COLO829 (cell line): ENCODE measurements around the gene BAIAP3.
A peak's percentile ranks its signal among the peaks of the same experiment; 100 is the strongest.

ENCODE experiments used
- DNase-seq: peaks from one replicate; pipeline ENCODE4 v3.0.0; 2012; ENCODE audit warnings: low spot score

The BAIAP3 gene

GRCh38 chr16:1366712-1367299 is 33.4 kb downstream of the BAIAP3 start:
- DNase-seq = no peak

GRCh38 chr16:1367486-1368174 is 34.2 kb downstream of the BAIAP3 start:
- DNase-seq = no peak

GRCh38 chr16:1371054-1371978 is 37.9 kb downstream of the BAIAP3 start:
- DNase-seq = no peak

DNA sequence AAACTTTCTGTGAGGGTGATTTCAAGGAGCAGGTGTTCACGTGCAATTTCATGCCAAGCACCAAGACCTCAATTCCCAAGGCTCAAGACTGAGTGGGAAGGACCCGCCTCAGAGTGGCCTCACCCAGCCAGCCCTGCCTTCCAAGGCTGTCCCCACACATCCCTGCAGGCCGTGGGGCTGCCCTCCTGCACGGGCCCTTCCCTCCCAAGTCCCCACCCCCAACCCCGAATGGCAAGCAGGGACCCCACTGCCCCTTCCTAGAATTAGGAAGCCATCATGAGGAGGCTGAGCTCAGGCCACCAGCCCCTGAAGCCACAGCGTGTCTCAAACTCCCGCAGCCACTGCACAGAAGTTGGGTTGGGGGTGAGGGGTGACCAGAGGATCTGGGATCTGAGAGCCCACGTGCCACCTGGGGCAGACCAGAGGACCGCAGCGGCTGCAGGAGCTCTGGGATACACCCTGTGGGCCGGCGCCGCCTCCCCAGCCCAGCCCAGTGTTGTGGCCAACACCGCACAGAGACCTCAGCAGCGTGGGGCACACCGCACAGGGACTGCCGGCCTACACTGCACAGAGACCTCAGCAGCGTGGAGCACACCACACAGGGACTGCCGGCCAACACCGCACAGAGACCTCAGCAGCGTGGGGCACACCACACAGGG is 39.0 kb downstream of the BAIAP3 start:
- no peak for DNase-seq

DNA sequence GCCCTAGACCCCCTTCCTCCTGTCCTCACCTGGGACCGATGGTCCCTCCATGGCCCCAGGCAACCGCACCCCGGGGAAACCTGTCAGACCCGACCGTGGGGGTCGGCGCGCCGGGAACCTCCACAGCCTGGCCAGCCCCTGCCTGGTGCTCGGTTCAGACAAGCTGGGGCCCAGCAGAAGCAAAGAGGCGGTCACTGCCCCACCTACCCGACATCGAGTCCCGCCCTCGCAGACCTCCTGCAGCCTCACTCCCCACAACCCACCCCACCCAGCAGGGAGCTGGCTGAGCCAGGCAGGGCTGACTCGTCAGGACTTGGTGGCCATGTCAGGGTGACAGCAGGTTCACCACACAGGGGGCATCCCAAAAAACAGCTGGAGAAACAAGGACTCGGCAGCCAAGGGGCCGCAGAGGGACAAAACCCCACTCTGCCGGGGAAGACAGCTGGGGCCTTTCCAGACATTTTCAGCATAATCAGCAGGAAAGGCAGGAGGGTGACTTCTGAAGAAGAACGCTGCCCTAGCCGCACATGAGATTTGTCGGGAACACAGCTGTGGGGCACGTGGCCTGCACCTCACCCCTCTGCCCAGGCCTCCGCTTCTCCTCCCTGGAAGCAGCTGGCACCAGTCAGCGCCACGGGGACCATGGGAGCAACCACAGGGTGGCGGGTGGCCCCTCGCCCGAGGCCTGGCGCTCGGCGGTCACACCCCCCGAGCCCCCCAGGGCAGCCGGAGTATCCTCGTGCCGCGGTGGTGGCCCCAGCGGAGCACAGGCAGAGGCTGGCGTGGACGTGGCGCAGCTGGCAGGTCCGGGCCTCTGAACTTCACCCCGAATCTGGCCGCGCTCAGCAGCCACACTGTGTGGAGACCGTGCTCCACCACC is 41.2 kb downstream of the BAIAP3 start:
- no peak for DNase-seq

GRCh38 chr16:1375298-1375640 is 41.8 kb downstream of the BAIAP3 start:
- DNase-seq = no peak

DNA sequence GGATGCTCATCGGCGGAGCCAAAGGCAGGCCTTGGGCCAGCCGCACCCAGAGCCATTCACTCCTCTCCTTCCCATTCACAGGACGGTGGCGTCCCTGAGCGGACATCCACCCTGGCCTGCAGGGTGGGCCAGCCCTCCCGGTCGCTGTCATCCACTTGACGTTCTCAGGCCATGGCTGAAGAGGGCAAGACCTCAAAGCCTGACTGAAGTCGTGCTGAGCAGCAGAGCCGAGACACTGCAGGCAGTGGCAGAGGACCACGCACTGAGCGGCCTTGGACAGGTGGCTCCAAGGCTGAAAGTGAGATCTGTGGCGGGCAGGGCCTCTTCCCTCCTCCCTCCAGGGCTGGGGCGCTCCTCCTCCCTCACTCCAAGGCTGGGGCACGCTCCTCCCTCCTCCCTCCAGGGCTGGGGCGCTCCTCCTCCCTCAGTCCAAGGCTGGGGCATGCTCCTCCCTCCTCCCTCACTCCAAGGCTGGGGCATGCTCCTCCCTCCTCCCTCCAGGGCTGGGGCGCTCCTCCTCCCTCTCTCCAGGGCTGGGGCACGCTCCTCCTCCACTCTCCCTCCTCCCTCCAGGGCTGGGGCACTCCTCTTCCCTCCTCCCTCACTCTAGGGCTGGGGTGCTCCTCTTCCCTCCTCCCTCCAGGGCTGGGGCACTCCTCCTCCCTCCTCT is 42.4 kb downstream of the BAIAP3 start:
- DNase-seq = no peak

- no peak for DNase-seq
Observed at GRCh38 chr16:1377406-1378010, 44.1 kb downstream of the BAIAP3 start.

DNA sequence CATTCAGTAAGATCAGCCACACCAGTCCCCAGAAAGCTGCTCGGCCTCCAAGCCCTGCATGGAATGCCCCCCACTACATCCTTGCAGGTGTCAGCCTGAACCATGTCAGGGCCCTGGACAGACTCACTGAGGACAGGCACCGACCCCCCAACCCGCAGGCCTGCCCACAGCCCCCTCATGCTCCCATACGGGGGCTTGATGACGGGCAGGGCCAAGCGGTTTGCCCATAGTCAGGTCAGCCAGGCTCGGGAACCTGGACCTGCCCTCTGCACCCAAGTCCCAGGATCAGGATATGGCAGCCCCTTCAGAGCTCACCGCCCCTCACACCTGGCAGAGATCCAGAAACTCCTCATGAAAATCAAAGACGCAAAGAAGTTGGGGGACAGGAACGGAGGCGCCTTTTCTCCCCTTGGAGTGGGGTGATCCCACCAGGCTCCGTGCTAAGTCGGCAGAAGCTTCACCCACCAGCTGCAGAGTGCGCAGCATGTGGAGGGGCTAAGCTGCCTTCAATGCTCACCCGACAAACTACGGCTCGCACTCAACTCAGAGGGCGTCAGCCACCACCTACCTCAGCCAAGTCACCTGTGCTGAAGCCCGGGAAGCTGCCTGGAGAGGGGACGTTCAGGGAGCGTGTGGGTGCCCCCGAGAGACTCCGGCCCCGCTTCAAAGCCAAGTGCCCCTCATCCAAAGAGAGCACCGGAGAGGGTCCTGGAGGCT is 44.8 kb downstream of the BAIAP3 start:
- no peak for DNase-seq

- peak; percentile 52 for DNase-seq
Observed at GRCh38 chr16:1378804-1379303, 45.4 kb downstream of the BAIAP3 start.

GRCh38 chr16:1379304-1380076 is 46.0 kb downstream of the BAIAP3 start:
- DNase-seq = peak; percentile 50

DNA sequence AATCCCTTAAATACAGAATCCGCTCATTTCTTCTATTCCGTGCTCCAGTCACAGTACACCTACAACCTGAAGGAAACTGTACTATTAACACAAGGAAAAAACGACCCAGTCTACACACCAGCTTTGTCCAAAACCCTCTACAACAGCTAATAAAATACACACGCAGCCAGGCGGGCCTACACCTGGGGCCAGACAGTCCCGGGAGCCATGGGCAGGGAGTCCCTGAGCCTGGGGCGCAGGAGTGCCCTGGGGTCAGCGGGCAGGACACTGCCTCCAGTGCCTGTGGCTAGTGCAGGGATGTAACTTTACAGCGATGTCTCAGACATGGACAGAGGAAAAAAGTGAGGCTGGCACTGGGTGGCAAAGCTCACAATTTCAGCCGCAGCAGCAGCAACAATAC is 46.8 kb downstream of the BAIAP3 start:
- no peak for DNase-seq

GRCh38 chr16:1381612-1382406 is 48.4 kb downstream of the BAIAP3 start:
- no peak for DNase-seq

DNA sequence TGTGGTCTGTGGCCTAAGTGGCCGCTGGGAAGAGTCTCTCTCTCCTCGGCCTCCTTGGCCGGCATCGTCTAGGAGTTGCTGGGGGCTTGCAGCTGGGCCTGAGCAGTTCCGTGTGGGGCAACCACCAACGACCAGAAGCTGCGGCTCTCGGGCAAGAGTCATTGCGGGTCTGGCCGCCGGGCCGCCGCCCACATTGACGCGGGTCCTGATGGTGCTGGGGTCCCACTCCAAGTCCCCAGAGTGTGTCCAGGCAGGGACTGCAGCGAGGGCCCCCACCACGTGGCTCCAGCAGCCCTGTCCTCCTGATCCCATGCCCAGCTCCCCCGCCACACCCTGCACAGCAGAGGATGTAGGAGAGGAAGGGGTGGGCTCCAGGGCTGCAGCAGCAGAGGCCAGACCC is 50.1 kb downstream of the BAIAP3 start:
- no peak for DNase-seq

GRCh38 chr16:1385232-1385631 is 51.8 kb downstream of the BAIAP3 start:
- DNase-seq = no peak

DNA sequence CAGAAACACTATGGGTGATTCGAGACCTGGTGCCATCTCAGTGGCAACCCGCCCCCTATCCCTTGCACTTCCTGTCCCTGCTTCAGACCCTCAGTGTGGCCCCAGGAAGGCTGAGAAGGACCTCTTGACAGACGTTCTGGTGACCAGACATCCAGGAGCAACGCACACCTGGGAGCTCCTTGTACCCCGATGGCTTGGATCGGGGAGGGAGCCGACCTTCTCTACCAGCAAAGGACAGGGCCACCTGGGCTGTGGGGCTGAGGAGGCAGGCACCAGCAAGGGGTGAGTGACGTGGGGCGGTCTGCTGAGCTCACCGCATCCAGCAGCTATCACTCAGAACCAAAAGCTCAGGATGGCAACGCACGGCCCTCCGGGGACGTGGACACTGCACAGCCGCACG is 53.9 kb downstream of the BAIAP3 start:
- DNase-seq = no peak

DNA sequence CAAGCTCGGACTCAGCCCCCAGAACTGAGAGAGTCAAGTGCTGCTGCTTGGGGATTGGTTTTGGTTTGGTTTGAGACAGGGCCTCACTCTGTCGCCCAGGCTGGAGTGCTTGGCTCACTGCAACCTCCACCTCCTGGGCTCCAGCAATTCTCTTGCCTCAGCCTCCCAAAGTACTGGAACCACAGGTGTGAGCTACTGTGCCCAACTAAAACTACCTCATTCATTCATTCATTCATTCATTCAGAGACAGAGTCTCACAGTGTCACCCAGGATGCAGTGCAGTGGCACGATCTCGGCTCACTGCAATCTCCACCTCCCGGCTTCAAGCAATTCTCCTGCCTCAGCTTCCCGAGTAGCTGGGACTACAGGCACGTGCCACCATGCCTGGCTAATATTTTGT is 56.3 kb downstream of the BAIAP3 start:
- no peak for DNase-seq

GRCh38 chr16:1390239-1390779 is 56.9 kb downstream of the BAIAP3 start:
- no peak for DNase-seq
